Upper lobe of left lung (tissue), 4 donors: Measurements from ENCODE around the gene RACGAP1.
A peak's percentile ranks its signal among the peaks of the same experiment; 100 is the strongest.

Experiments
- CTCF ChIP-seq, 6 experiments: fragments of 450-650 bp in 4 of 6; fragments of 200-600 bp in 2 of 6; sonication (generic) in 2 of 6; IDR thresholded peaks; one replicate each; pipeline ENCODE4 v1.5.1; 2016 to 2019; ENCODE audit warnings: antibody characterized with exemption in 6 of 6
- EP300 ChIP-seq, 4 donors: sonication (generic); formaldehyde crosslinking; IDR thresholded peaks; one replicate each; pipeline ENCODE4 v1.5.1; 2017; ENCODE audit warnings: antibody characterized with exemption in 4 of 4, control low read depth in 2 of 4
- POLR2A ChIP-seq, 4 donors: fragments of 450-650 bp; IDR thresholded peaks; one replicate each; pipeline ENCODE4 v1.5.1; 2016 to 2017; ENCODE audit warnings: antibody characterized with exemption in 4 of 4, mild to moderate bottlenecking in 2 of 4
- POLR2AphosphoS5 ChIP-seq, 2 donors: sonication (generic); formaldehyde crosslinking; IDR thresholded peaks; one replicate each; pipeline ENCODE4 v1.5.1; 2017; ENCODE audit warnings: antibody characterized with exemption in 2 of 2

GRCh38 chr12:50032854-50033581 is 7.7 kb upstream of the RACGAP1 start:
- TF ChIP-seq CTCF (IDR thresholded peaks at IDR 0.05) (no peak), POLR2A (IDR thresholded peaks at IDR 0.05) (peak in 1 of 4 donors; percentile 11), POLR2AphosphoS5 (IDR thresholded peaks at IDR 0.05) (no peak), EP300 (IDR thresholded peaks at IDR 0.05) (no peak)
